GM23338 (cell line): Measurements from ENCODE around the gene DUSP3. TPM values are rescaled to one million over a fixed set of nuclear protein-coding genes. Genes with fewer than 3 reads are reported as not detected.

ENCODE experiments used
- ATAC-seq: fragments of 200-7000 bp; cut with Tn5 transposase; 3 replicates; pipeline ENCODE4 v1.9.1; 2020
- DNase-seq: peaks from one replicate; pipeline ENCODE4 v3.0.0-alpha.2; 2015; ENCODE audit warnings: low spot score
- H2AFZ ChIP-seq: fragments of 200-600 bp; sonication (generic); 2 replicates; pipeline ENCODE4 v1.8.0; 2016; ENCODE audit warnings: antibody characterized with exemption, mild to moderate bottlenecking, moderate library complexity
- H3F3A ChIP-seq: fragments of 200-600 bp; sonication (generic); replicated peaks from 2 replicates; pipeline ENCODE4 v1.8.0; 2017; ENCODE audit warnings: antibody characterized with exemption, mixed run types, low read depth
- H3K27ac ChIP-seq: fragments of 200-600 bp; sonication (generic); 2 replicates; pipeline ENCODE4 v1.6.1; 2016; ENCODE audit warnings: low read depth
- H3K27me3 ChIP-seq: fragments of 200-600 bp; sonication (generic); 2 replicates; pipeline ENCODE4 v1.8.0; 2016; ENCODE audit warnings: mild to moderate bottlenecking, mixed run types, moderate library complexity; ENCODE audit not compliant: insufficient read depth
- H3K36me3 ChIP-seq: fragments of 200-600 bp; sonication (generic); 2 replicates; pipeline ENCODE4 v1.8.0; 2016; ENCODE audit warnings: mild to moderate bottlenecking; ENCODE audit not compliant: insufficient read depth
- H3K4me1 ChIP-seq: fragments of 200-600 bp; sonication (generic); 2 replicates; pipeline ENCODE4 v1.8.0; 2016; ENCODE audit warnings: mild to moderate bottlenecking, moderate library complexity; ENCODE audit not compliant: insufficient read depth
- H3K4me2 ChIP-seq: fragments of 200-600 bp; sonication (generic); 2 replicates; pipeline ENCODE4 v1.7.1; 2017; ENCODE audit warnings: mixed run types
- H3K4me3 ChIP-seq: fragments of 200-600 bp; sonication (generic); 2 replicates; pipeline ENCODE4 v1.6.1; 2016; ENCODE audit warnings: mixed run types
- H3K79me2 ChIP-seq: fragments of 200-600 bp; sonication (generic); replicated peaks from 2 replicates; pipeline ENCODE4 v1.8.0; 2017; ENCODE audit warnings: mild to moderate bottlenecking; ENCODE audit not compliant: insufficient read depth
- H3K9me2 ChIP-seq: fragments of 200-600 bp; sonication (generic); 2 replicates; pipeline ENCODE4 v1.8.0; 2017; ENCODE audit not compliant: insufficient read depth
- H4K20me1 ChIP-seq: fragments of 200-600 bp; sonication (generic); replicated peaks from 2 replicates; pipeline ENCODE4 v1.8.0; 2017; ENCODE audit warnings: mild to moderate bottlenecking; ENCODE audit not compliant: insufficient read depth
- H3K27ac Mint-ChIP-seq: 2 replicates; pipeline ENCODE4 v1.8.0; 2020; ENCODE audit warnings: inconsistent platforms, mild to moderate bottlenecking, moderate library complexity, mixed read lengths
- H3K27me3 Mint-ChIP-seq: 3 replicates; pipeline ENCODE4 v1.8.0; 2022; ENCODE audit warnings: low read depth, mild to moderate bottlenecking, moderate library complexity, mixed read lengths, inconsistent platforms; ENCODE audit not compliant: insufficient read depth, poor library complexity
- H3K36me3 Mint-ChIP-seq: 3 replicates; pipeline ENCODE4 v1.8.0; 2021; ENCODE audit warnings: low read depth, mild to moderate bottlenecking, inconsistent platforms, moderate library complexity, mixed read lengths
- H3K4me1 Mint-ChIP-seq: 3 replicates; pipeline ENCODE4 v1.8.0; 2020; ENCODE audit warnings: mild to moderate bottlenecking, inconsistent platforms, mixed read lengths
- H3K4me3 Mint-ChIP-seq: 3 replicates; pipeline ENCODE4 v1.8.0; 2021; ENCODE audit warnings: moderate library complexity, mild to moderate bottlenecking, inconsistent platforms, mixed read lengths
- H3K9me3 Mint-ChIP-seq: 3 replicates; pipeline ENCODE4 v1.8.0; 2020; ENCODE audit warnings: moderate library complexity, mild to moderate bottlenecking, inconsistent platforms, mixed read lengths
- CREB1 ChIP-seq: fragments of 250-450 bp; sonication (Bioruptor Pico); IDR thresholded peaks from 2 replicates; pipeline ENCODE4 v1.5.0; 2020; ENCODE audit warnings: low read depth, mild to moderate bottlenecking, moderate library complexity
- EZH2 ChIP-seq: fragments of 200-600 bp; sonication (generic); IDR thresholded peaks from one replicate; pipeline ENCODE4 v1.8.0; 2017; ENCODE audit warnings: antibody characterized with exemption, mild to moderate bottlenecking, low read depth; ENCODE audit not compliant: unreplicated experiment
- EZH2phosphoT487 ChIP-seq: fragments of 200-600 bp; sonication (generic); IDR thresholded peaks from one replicate; pipeline ENCODE4 v1.8.1; 2018; ENCODE audit warnings: antibody characterized with exemption; ENCODE audit not compliant: unreplicated experiment
- JUNB ChIP-seq: IDR thresholded peaks from one replicate; pipeline ENCODE4 v1.6.1; 2016; ENCODE audit warnings: antibody characterized with exemption; ENCODE audit not compliant: unreplicated experiment
- POLR2AphosphoS5 ChIP-seq: IDR thresholded peaks from 2 replicates; pipeline ENCODE4 v1.6.1; 2016; ENCODE audit warnings: antibody characterized with exemption, low read depth
- STAT1 ChIP-seq: IDR thresholded peaks from one replicate; pipeline ENCODE4 v1.6.1; 2016; ENCODE audit warnings: antibody characterized with exemption; ENCODE audit not compliant: unreplicated experiment
- ZNF114 ChIP-seq: fragments of 250-450 bp; sonication (Bioruptor Pico); IDR thresholded peaks from 2 replicates; pipeline ENCODE4 v1.5.0; 2020; ENCODE audit warnings: mild to moderate bottlenecking, moderate library complexity
- ZNF331 ChIP-seq: fragments of 250-450 bp; sonication (Bioruptor Pico); IDR thresholded peaks from 2 replicates; pipeline ENCODE4 v1.5.0; 2020; ENCODE audit warnings: low read depth, mild to moderate bottlenecking, moderate library complexity
- polyA plus RNA-seq: library from polyadenylated mRNA; unstranded; fragments of >200 nt; fragmentation: Nextera tagmentation; extraction: Ambion mirVana; gene quantifications from 2 replicates; pipeline ENCODE4 v1.2.1, GENCODE V29; 2016
- total RNA-seq: library from RNA; depleted of rRNA; stranded (reverse); fragments of >200 nt; shearing (Covaris generic); gene quantifications from 2 replicates; pipeline ENCODE4 v1.2.3, GENCODE V29; 2014
- TF ChIP-seq, protein P1 (sequence below): IDR thresholded peaks from one replicate; pipeline ENCODE4 v1.6.1; 2018; ENCODE audit warnings: antibody characterized with exemption; ENCODE audit not compliant: unreplicated experiment
- TF ChIP-seq, protein P2 (sequence below): IDR thresholded peaks from 2 replicates; pipeline ENCODE4 v1.6.1; 2016; ENCODE audit warnings: antibody characterized with exemption
- TF ChIP-seq, protein P3 (sequence below), 2 experiments: fragments of 200-600 bp in 1 of 2; sonication (generic) in 1 of 2; conservative IDR thresholded peaks; 2 replicates each; pipeline versions ENCODE4 v1.5.1 to v1.6.1; 2016 to 2017; ENCODE audit warnings: antibody characterized with exemption in 2 of 2, low read depth in 2 of 2, mild to moderate bottlenecking in 2 of 2, moderate library complexity in 1 of 2

DUSP3 gene
- total and polyA plus RNA-seq, 2 experiments from 2014 or later: 14.7 to 22.1 TPM

DNA sequence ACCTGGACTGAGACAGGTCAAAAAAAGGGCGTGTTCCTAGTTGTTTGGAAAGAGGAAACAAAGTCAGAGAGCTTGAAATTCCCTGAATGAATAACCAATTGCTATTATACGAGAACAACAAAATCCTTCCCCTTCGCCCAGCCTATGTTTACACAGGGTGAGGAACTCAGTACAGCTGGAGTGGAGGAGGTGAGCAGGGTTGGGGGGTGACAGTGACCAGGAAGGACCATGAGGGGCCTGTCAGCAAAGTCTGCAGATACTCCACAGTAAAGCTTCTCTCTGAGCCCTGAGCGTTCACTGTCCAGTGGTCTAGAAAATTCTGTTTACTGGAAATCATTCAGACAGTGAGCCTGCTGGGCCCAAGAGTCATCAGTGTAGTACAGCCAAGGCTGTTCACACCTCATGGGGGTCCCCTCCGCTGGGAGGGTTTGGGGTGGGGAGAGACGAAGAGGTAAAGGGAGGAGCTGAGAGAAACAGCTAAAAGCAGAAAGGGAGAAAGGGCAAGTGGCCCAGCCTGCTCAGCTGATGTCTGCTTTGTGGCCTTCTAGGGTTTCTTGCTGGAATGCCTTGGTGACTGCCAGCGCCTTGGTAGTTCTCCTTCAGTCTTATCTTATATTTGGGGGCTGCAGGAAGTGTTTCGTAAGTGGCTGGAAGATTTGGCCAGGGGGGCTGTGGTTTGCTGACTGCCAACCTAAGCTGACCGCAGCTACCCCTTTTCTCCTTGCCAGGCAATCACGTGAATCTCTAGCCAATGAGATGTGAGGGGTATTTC lies 5.7 kb downstream of the DUSP3 start (continued):
- TF ChIP-seq, protein P1, sequence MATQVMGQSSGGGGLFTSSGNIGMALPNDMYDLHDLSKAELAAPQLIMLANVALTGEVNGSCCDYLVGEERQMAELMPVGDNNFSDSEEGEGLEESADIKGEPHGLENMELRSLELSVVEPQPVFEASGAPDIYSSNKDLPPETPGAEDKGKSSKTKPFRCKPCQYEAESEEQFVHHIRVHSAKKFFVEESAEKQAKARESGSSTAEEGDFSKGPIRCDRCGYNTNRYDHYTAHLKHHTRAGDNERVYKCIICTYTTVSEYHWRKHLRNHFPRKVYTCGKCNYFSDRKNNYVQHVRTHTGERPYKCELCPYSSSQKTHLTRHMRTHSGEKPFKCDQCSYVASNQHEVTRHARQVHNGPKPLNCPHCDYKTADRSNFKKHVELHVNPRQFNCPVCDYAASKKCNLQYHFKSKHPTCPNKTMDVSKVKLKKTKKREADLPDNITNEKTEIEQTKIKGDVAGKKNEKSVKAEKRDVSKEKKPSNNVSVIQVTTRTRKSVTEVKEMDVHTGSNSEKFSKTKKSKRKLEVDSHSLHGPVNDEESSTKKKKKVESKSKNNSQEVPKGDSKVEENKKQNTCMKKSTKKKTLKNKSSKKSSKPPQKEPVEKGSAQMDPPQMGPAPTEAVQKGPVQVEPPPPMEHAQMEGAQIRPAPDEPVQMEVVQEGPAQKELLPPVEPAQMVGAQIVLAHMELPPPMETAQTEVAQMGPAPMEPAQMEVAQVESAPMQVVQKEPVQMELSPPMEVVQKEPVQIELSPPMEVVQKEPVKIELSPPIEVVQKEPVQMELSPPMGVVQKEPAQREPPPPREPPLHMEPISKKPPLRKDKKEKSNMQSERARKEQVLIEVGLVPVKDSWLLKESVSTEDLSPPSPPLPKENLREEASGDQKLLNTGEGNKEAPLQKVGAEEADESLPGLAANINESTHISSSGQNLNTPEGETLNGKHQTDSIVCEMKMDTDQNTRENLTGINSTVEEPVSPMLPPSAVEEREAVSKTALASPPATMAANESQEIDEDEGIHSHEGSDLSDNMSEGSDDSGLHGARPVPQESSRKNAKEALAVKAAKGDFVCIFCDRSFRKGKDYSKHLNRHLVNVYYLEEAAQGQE: no peak
- TF ChIP-seq CREB1 (no peak), POLR2AphosphoS5 (no peak)

DNA sequence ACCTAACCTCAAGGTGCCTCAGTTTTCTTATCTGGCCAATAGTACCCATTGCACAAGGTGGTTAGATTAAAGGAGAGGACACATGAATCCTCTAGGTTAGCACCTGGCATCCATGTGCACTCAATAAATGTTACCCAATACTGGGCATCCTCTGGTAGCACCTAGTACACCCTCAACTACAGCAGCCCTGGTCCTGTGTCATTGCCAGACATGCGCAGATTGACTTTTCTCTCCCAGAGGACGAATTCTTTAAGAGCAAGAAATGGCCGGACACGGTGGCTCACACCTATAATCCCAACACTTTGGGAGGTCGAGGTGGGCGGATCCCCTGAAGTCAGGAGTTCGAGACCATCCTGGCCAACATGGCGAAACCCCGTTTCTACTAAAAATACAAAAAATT lies 7.3 kb downstream of the DUSP3 start:
- H3K4me2 ChIP-seq: no peak overlapping the region
- no peak overlapping the region for H3K4me3 ChIP-seq
- Mint-ChIP-seq H3K4me1 (no peaks in the 10 kb centered on the region), H3K27ac (no peak overlapping the region), H3K36me3 (peaks cover 37% of the 10 kb centered on the region), H3K27me3 (peaks cover 5% of the 10 kb centered on the region), H3K4me3 (no peak overlapping the region), H3K9me3 (no peaks in the 10 kb centered on the region)
- no peaks in the 10 kb centered on the region for H3K27me3 ChIP-seq
- DNase-seq: no peak
- no peak overlapping the region for H2AFZ ChIP-seq
- TF ChIP-seq EZH2: no peak
- TF ChIP-seq, protein P2, sequence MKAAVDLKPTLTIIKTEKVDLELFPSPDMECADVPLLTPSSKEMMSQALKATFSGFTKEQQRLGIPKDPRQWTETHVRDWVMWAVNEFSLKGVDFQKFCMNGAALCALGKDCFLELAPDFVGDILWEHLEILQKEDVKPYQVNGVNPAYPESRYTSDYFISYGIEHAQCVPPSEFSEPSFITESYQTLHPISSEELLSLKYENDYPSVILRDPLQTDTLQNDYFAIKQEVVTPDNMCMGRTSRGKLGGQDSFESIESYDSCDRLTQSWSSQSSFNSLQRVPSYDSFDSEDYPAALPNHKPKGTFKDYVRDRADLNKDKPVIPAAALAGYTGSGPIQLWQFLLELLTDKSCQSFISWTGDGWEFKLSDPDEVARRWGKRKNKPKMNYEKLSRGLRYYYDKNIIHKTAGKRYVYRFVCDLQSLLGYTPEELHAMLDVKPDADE: no peak
- no peak for TF ChIP-seq ZNF114 (CRISPR knock-in tag)
- no peak for TF ChIP-seq ZNF331
- TF ChIP-seq JUNB: no peak
- no peak for TF ChIP-seq CREB1
- TF ChIP-seq, protein P3, sequence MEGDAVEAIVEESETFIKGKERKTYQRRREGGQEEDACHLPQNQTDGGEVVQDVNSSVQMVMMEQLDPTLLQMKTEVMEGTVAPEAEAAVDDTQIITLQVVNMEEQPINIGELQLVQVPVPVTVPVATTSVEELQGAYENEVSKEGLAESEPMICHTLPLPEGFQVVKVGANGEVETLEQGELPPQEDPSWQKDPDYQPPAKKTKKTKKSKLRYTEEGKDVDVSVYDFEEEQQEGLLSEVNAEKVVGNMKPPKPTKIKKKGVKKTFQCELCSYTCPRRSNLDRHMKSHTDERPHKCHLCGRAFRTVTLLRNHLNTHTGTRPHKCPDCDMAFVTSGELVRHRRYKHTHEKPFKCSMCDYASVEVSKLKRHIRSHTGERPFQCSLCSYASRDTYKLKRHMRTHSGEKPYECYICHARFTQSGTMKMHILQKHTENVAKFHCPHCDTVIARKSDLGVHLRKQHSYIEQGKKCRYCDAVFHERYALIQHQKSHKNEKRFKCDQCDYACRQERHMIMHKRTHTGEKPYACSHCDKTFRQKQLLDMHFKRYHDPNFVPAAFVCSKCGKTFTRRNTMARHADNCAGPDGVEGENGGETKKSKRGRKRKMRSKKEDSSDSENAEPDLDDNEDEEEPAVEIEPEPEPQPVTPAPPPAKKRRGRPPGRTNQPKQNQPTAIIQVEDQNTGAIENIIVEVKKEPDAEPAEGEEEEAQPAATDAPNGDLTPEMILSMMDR (conservative IDR thresholded peaks at IDR 0.05; ENCODE audit: low read depth in 2 of 2): no peak
- TF ChIP-seq STAT1: no peak
- no peak for TF ChIP-seq EZH2phosphoT487
- no peaks in the 10 kb centered on the region for H3K9me2 ChIP-seq
- 0 out of 2 replicates have a peak, but pooled peaks cover 2% of the 10 kb centered on the region for H4K20me1 ChIP-seq
- no peaks in the 10 kb centered on the region; the same call in 1 of the 2 replicates for H3K79me2 ChIP-seq
- ATAC-seq: no peak
- H3K36me3 ChIP-seq: 0 out of 2 replicates have a peak, but pooled peaks cover 5% of the 10 kb centered on the region
- H3K4me1 ChIP-seq: no peaks in the 10 kb centered on the region
- H3F3A ChIP-seq: no peaks in the 10 kb centered on the region
- no peak overlapping the region for H3K27ac ChIP-seq
